Fibroblast of lung (primary cell): ENCODE results near the gene APBA2. TPM values are rescaled to one million over a fixed set of nuclear protein-coding genes. Genes with fewer than 3 reads are reported as not detected.
A peak's percentile ranks its signal among the peaks of the same experiment; 100 is the strongest.
"Not testable (repeated sequence)": the region's sequence is repeated elsewhere in the genome, so short reads cannot be mapped to it uniquely, and the experiment has no call there.

Source experiments
- DNase-seq, 2 donors: peaks; one replicate each; pipeline versions ENCODE4 v3.0.0 to v3.0.0-alpha.2; 2010; ENCODE audit warnings: low read depth in 2 of 2
- H2AFZ ChIP-seq: 2 replicates; pipeline ENCODE4 v1.5.1; 2012; ENCODE audit warnings: low read length, control low read depth, inconsistent platforms
- H3K27ac ChIP-seq: 2 replicates; pipeline ENCODE4 v1.5.1; 2011; ENCODE audit warnings: low read length, control low read depth; ENCODE audit not compliant: insufficient read depth
- H3K27me3 ChIP-seq: 2 replicates; pipeline ENCODE4 v1.5.1; 2011; ENCODE audit warnings: mild to moderate bottlenecking, low read length; ENCODE audit not compliant: control insufficient read depth, insufficient read depth
- H3K36me3 ChIP-seq: 2 replicates; pipeline ENCODE4 v1.5.1; 2011; ENCODE audit warnings: low read length; ENCODE audit not compliant: control insufficient read depth, insufficient read depth
- H3K4me1 ChIP-seq: 2 replicates; pipeline ENCODE4 v1.5.1; 2011; ENCODE audit warnings: low read length; ENCODE audit not compliant: control insufficient read depth, insufficient read depth; ENCODE audit errors: extremely low read depth
- H3K4me2 ChIP-seq: 2 replicates; pipeline ENCODE4 v1.5.1; 2011; ENCODE audit warnings: low read length, control low read depth; ENCODE audit not compliant: insufficient read depth; ENCODE audit errors: extremely low read depth
- H3K4me3 ChIP-seq, 4 experiments: fragments of 200-600 bp in 1 of 4; sonication (generic) in 1 of 4; replicated peaks in 1 of 4; 2 replicates each; pipeline ENCODE4 v1.5.1; 2011 to 2016; ENCODE audit warnings: low read length in 4 of 4, low read depth in 3 of 4, mild to moderate bottlenecking in 3 of 4, control low read depth in 2 of 4, inconsistent platforms in 1 of 4, mixed read lengths in 1 of 4; ENCODE audit not compliant: insufficient read depth in 1 of 4; ENCODE audit errors: control extremely low read depth in 1 of 4
- H3K79me2 ChIP-seq: 2 replicates; pipeline ENCODE4 v1.5.1; 2012; ENCODE audit warnings: mild to moderate bottlenecking, low read length, inconsistent platforms; ENCODE audit not compliant: control insufficient read depth, insufficient read depth
- H3K9ac ChIP-seq: 2 replicates; pipeline ENCODE4 v1.5.1; 2011; ENCODE audit warnings: mild to moderate bottlenecking, low read length, control low read depth; ENCODE audit not compliant: insufficient read depth
- H3K9me3 ChIP-seq: 2 replicates; pipeline ENCODE4 v1.5.1; 2012; ENCODE audit warnings: low read depth, low read length; ENCODE audit not compliant: control insufficient read depth, insufficient read depth
- H4K20me1 ChIP-seq: 2 replicates; pipeline ENCODE4 v1.5.1; 2011; ENCODE audit warnings: low read length; ENCODE audit not compliant: control insufficient read depth, insufficient read depth; ENCODE audit errors: extremely low read depth
- EZH2 ChIP-seq: IDR thresholded peaks from 2 replicates; pipeline ENCODE4 v1.5.1; 2012; ENCODE audit warnings: low read length, control low read depth, mild to moderate bottlenecking; ENCODE audit errors: missing control alignments
- polyA plus RNA-seq, 2 donors: library from polyadenylated mRNA; depleted of rRNA in 1 of 2; stranded (reverse) in 1 of 2; unstranded in 1 of 2; fragments of >200 nt; gene quantifications; 2 replicates each; pipeline ENCODE4 v1.2.1, GENCODE V29; 2011 to 2012; ENCODE audit warnings: missing spikeins in 1 of 2
- total RNA-seq: library from RNA; depleted of rRNA; stranded (reverse); fragments of >200 nt; gene quantifications from 2 replicates; pipeline ENCODE4 v1.2.1, GENCODE V29; 2014
- TF ChIP-seq, protein P1 (sequence below), 2 donors: IDR thresholded peaks in 1 of 2; conservative IDR thresholded peaks in 1 of 2; 1 replicate in 1 of 2; 2 replicates in 1 of 2; pipeline ENCODE4 v1.5.1; 2011 to 2012; ENCODE audit warnings: low read length in 2 of 2, control low read depth in 1 of 2, inconsistent platforms in 1 of 2, low read depth in 1 of 2, mild to moderate bottlenecking in 1 of 2

Gene APBA2
- total and polyA plus RNA-seq, 2 donors (not counting 1 experiment from before 2014, with no cell fraction given) = 9.5 to 20.3 TPM

DNA sequence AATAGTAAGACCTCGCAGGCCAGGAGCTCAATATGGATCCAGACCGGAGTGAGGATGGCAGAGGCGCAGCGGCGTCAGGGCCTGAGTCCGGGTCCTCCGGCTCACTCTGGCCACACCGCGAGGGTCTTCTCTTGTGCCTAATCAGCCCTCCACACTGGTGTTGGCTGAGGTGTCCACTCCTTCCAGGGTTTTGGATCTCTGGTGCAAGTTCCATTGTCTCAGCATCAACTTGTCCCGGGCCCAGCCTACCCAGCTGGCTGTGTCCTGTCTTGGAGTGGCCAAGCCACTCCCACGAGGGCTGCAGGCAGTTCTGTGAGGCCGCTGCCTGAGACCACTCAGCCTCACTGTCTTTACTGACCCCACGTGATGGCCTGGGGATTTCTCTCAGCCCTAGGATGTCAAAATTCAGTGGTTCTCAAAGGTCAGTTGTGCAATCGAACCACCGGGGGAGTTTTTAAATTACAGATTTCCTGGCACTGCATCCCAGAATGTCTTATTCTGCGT lies 24.7 kb upstream of the APBA2 start:
- no peak overlapping the region for H2AFZ ChIP-seq
- no peak overlapping the region for H3K9ac ChIP-seq

DNA sequence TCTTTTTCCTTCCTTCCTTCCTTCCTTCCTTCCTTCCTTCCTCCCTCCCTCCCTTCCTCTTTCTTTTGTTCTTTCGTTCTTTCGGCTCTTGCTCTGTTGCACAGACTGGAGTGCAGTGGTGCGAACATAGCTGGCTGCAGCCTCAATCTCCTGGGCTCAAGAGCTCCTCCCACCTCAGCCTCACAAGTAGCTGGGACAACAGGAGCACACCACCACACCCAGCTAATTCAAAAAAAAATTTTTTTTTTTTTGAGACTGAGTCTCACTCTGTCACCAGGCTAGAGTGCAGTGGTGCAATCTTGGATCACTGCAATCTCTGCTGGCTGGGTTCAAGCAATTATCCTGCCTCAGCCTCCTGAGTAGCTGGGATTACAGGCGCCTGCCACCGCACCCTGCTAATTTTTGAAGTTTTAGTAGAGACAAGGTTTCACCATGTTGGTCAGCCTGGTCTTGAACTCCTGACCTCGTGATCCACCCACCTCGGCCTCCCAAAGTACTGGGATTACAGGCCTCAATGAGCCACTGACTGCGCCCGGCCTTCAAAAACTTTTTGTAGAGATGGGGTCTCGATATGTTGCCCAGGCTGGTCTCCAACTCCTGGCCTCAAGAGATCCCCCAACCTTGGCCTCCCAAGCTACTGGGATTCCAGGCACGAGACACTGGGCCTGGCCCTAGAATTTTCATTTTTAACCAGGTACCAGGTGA lies 24.0 kb upstream of the APBA2 start:
- not testable (repeated sequence) for H3K79me2 ChIP-seq, H3K9ac ChIP-seq, H3K36me3 ChIP-seq, H3K4me2 ChIP-seq, H3K4me3 ChIP-seq, H3K9me3 ChIP-seq, H3K27me3 ChIP-seq, H3K4me1 ChIP-seq, H3K27ac ChIP-seq, H2AFZ ChIP-seq, DNase-seq, H4K20me1 ChIP-seq

More for the DNA sequence above, 24.7 kb upstream of the APBA2 start:
- no peaks in the 10 kb centered on the region for H3K79me2 ChIP-seq
- H3K4me2 ChIP-seq = no peak overlapping the region
- no peaks in the 10 kb centered on the region for H4K20me1 ChIP-seq
- no peaks in the 10 kb centered on the region for H3K9me3 ChIP-seq
- H3K4me3 ChIP-seq = no peak overlapping the region
- H3K4me1 ChIP-seq = no peaks in the 10 kb centered on the region
- no peaks in the 10 kb centered on the region for H3K27me3 ChIP-seq
- DNase-seq = peak in 1 of 2 donors; percentile 65
- H3K36me3 ChIP-seq = no peaks in the 10 kb centered on the region
- no peak overlapping the region for H3K27ac ChIP-seq
- TF ChIP-seq EZH2 = no peak
- TF ChIP-seq, protein P1, sequence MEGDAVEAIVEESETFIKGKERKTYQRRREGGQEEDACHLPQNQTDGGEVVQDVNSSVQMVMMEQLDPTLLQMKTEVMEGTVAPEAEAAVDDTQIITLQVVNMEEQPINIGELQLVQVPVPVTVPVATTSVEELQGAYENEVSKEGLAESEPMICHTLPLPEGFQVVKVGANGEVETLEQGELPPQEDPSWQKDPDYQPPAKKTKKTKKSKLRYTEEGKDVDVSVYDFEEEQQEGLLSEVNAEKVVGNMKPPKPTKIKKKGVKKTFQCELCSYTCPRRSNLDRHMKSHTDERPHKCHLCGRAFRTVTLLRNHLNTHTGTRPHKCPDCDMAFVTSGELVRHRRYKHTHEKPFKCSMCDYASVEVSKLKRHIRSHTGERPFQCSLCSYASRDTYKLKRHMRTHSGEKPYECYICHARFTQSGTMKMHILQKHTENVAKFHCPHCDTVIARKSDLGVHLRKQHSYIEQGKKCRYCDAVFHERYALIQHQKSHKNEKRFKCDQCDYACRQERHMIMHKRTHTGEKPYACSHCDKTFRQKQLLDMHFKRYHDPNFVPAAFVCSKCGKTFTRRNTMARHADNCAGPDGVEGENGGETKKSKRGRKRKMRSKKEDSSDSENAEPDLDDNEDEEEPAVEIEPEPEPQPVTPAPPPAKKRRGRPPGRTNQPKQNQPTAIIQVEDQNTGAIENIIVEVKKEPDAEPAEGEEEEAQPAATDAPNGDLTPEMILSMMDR (conservative IDR thresholded peaks at IDR 0.05 in 1 of 2, IDR thresholded peaks at IDR 0.05 in 1 of 2; ENCODE audit: low read depth in 1 of 2, low read length in 2 of 2) = no peak

DNA sequence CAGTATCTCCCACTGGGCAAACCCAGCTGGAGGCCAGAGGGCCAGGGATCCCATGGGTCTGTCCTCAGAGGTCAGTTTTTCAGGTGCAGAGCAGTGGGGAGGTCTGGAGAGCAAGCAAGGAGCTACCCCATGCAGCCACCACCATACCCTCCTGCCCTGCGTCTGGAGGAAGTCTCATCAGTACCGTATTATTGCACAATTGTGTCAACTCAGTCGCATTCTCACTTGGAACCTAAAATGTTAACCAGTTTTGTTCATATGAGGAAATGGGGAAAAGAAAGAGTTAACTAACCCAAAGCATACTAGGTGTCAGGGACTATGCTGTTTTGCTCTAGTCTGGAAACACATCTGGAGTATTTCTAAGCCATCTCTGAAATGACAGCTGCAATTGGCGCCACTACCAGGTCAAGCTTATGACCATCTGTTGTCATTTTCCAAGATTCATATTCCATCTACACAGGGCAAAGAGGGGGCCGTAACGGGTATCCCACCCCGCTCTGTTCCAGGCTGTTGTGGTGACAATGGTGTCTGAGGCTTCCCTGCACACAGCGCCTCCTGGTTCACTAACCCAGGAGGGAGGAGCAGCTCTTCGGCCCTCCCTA lies 16.9 kb upstream of the APBA2 start:
- Histone ChIP-seq H2AFZ (no peak overlapping the region), H4K20me1 (no peaks in the 10 kb centered on the region), H3K9ac (no peak overlapping the region), H3K79me2 (no peaks in the 10 kb centered on the region), H3K4me2 (no peak overlapping the region), H3K27me3 (no peaks in the 10 kb centered on the region), H3K4me3 (no peak overlapping the region), H3K27ac (no peak overlapping the region), H3K9me3 (no peaks in the 10 kb centered on the region), H3K4me1 (no peaks in the 10 kb centered on the region), H3K36me3 (no peaks in the 10 kb centered on the region)
- no peak for DNase-seq
- TF ChIP-seq EZH2 = no peak
- TF ChIP-seq, protein P1 (conservative IDR thresholded peaks at IDR 0.05 in 1 of 2, IDR thresholded peaks at IDR 0.05 in 1 of 2; ENCODE audit: low read depth in 1 of 2, low read length in 2 of 2) = no peak
